IPS DF 4.7 (cell line): ENCODE measurements around the gene MDM4.
"Not testable (repeated sequence)": the region's sequence is repeated elsewhere in the genome, so short reads cannot be mapped to it uniquely, and the experiment has no call there.

Experiments used
- DNase-seq: peaks from one replicate; pipeline ENCODE4 v3.0.0-alpha.2; 2013; ENCODE audit warnings: low spot score; ENCODE audit errors: extremely low read depth

Gene MDM4

GRCh38 chr1:204560590-204561150, 44.5 kb downstream of the MDM4 start:
- DNase-seq, result no peak

- DNase-seq, result no peak
These were observed 46.1 kb downstream of the MDM4 start for GRCh38 chr1:204562075-204562990.

GRCh38 chr1:204563307-204563706, 47.1 kb downstream of the MDM4 start:
- DNase-seq, result no peak

- no peak for DNase-seq
These were observed 47.6 kb downstream of the MDM4 start for GRCh38 chr1:204563780-204564179.

GRCh38 chr1:204564835-204565234, 48.6 kb downstream of the MDM4 start:
- no peak for DNase-seq

GRCh38 chr1:204565617-204566582, 49.7 kb downstream of the MDM4 start:
- DNase-seq, result no peak

- DNase-seq, result no peak
These were observed 50.4 kb downstream of the MDM4 start for GRCh38 chr1:204566583-204566955.

GRCh38 chr1:204567071-204567470, 50.9 kb downstream of the MDM4 start:
- no peak for DNase-seq

- no peak for DNase-seq
These were observed 52.5 kb downstream of the MDM4 start for GRCh38 chr1:204568576-204569315.

- DNase-seq, result no peak
These were observed 53.3 kb downstream of the MDM4 start for GRCh38 chr1:204569478-204569877.

GRCh38 chr1:204570021-204570420, 53.8 kb downstream of the MDM4 start:
- DNase-seq, result not testable (repeated sequence)

- no peak for DNase-seq
These were observed 54.9 kb downstream of the MDM4 start for GRCh38 chr1:204571128-204571527.

GRCh38 chr1:204571631-204572030, 55.4 kb downstream of the MDM4 start:
- no peak for DNase-seq

GRCh38 chr1:204572923-204573922, 57.0 kb downstream of the MDM4 start:
- DNase-seq, result no peak

GRCh38 chr1:204574016-204574864, 58.0 kb downstream of the MDM4 start:
- no peak for DNase-seq

- DNase-seq, result no peak
These were observed 58.6 kb downstream of the MDM4 start for GRCh38 chr1:204574865-204575163.

GRCh38 chr1:204575221-204576190, 59.3 kb downstream of the MDM4 start:
- no peak for DNase-seq

GRCh38 chr1:204576422-204576821, 60.2 kb downstream of the MDM4 start:
- no peak for DNase-seq
